Activated T-cell treated with anti-CD3 and anti-CD28 coated beads, Interleukin-2, amount 50 U/mL, for 4 hours (primary cell): Measurements from ENCODE around the gene GALNT7. TPM values are rescaled to one million over a fixed set of nuclear protein-coding genes. Genes with fewer than 3 reads are reported as not detected.

Source experiments
- ATAC-seq, 2 donors: fragments of 200-7000 bp; cut with Tn5 transposase; one replicate each; pipeline ENCODE4 v1.10.0; 2021
- DNase-seq: peaks from one replicate; pipeline ENCODE4 v3.0.0-alpha.2; 2020
- H3K27me3 Mint-ChIP-seq: one replicate; pipeline ENCODE4 v1.8.0; 2021; ENCODE audit warnings: low read depth, mixed read lengths
- H3K36me3 Mint-ChIP-seq: one replicate; pipeline ENCODE4 v1.8.0; 2022; ENCODE audit warnings: mixed read lengths; ENCODE audit not compliant: insufficient read depth
- H3K4me1 Mint-ChIP-seq: one replicate; pipeline ENCODE4 v1.8.0; 2021; ENCODE audit warnings: low read depth, mixed read lengths
- H3K4me3 Mint-ChIP-seq: one replicate; pipeline ENCODE4 v1.8.0; 2021; ENCODE audit warnings: mild to moderate bottlenecking, moderate library complexity, mixed read lengths
- H3K9me3 Mint-ChIP-seq: one replicate; pipeline ENCODE4 v1.8.0; 2021; ENCODE audit warnings: mixed read lengths
- total RNA-seq, 3 donors: library from RNA; stranded (reverse); gene quantifications; one replicate each; pipeline ENCODE4 v1.2.1, GENCODE V29; 2021

The GALNT7 gene
- total RNA-seq, 3 donors from 2014 or later: 10.0 to 10.3 (median 10.2) TPM

DNA sequence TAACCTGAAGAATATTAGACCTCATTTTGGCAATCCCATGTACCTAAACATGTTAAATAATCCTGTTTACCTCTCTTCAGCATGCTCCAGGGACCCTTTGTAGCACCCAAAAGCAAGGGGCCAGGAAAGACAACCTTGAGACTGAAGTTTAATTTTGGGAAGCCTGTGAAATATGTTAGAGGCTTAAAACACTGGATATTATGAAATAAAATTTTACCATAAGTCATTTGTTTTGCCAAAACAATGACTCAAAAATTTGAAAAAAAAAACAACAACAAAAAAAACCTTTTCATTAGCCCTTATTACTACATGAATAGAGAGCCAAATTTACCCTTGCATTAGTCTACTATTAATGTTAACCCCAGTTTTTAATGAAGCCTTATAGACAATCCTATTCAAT is 115.9 kb downstream of the GALNT7 start:
- ATAC-seq: no peak
- Mint-ChIP-seq H3K4me3 (no peak overlapping the region), H3K27me3 (no peaks in the 10 kb centered on the region), H3K9me3 (peaks cover 8% of the 10 kb centered on the region), H3K36me3 (peaks cover 13% of the 10 kb centered on the region), H3K4me1 (peaks cover 15% of the 10 kb centered on the region)
- no peak for DNase-seq

DNA sequence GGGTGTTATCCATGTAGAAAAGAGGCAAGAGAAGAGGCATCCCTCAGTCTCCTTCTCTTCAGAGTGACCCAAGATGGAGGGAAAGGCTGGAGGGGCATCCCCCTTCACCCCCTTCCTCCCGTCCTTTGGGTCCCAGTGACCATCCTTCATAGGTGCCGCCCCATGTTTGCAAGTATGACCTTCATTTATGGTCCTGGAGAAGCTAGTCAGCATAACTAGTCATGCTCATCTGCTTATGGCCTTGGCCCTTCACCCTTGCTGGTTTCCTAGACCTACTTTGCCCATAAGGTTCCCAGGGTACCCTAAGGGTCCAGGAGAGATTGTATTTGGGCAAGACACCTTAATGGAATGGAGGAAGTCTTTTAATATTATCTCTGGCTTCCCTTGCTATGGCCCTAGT is 118.9 kb downstream of the GALNT7 start:
- Mint-ChIP-seq H3K4me3 (no peak overlapping the region), H3K27me3 (no peaks in the 10 kb centered on the region), H3K9me3 (peaks cover 8% of the 10 kb centered on the region), H3K36me3 (peaks cover 11% of the 10 kb centered on the region), H3K4me1 (peaks cover 15% of the 10 kb centered on the region)
- ATAC-seq (no peak), DNase-seq (no peak)

DNA sequence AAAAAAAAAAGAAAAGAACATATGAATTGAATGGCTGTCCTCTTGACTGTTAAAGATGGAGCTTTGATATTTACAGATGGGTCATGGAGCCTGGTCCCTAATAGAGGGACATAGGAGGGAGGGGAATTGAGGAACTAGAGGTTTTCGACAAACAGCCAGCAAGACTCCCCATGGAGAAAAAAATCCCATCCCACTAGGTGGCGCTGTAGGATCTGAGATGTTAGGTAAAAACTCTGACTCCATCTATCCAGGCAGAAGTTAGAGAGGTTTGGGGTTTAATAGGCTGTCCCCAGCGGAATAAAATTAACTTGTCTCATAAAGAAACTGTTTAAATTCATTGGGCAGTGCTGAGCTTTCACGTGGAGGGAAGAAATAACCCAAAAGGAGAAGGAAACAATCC is 119.7 kb downstream of the GALNT7 start:
- Mint-ChIP-seq H3K9me3 (peaks cover 8% of the 10 kb centered on the region), H3K4me3 (no peak overlapping the region), H3K36me3 (peaks cover 11% of the 10 kb centered on the region), H3K27me3 (no peaks in the 10 kb centered on the region), H3K4me1 (peaks cover 15% of the 10 kb centered on the region)
- ATAC-seq (peak in 1 of 2 donors; percentile 48), DNase-seq (peak; percentile 68)

DNA sequence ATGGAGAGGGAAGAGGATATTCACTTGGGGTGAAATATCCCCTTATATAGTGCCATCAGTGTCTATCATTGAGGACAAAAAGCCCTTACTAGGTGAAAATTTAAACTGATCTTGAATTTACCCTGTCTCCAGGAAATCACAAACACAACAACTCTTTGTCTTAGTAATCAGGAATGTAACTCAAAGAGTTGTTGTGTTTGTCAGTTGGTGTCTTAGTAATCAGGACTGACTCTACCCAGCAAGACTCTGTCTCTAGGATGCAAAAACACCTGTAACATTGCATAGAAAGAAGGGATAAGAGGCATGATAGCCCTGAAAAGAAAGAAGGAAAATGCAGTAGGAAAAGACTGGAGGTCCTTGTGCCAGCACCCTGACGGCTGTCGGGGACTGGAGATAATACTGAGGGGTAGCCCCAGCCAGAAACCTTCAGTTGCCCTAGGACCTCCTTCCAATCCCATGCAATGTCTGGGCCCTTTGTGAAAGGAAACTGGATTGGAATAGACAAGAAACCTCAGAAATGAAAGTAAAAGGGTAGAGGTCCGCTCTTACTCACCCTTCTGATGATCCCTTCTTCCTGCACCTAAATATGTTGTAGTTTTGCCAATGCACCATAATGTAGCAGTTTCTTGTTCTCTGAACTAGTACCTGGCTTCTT is 120.2 kb downstream of the GALNT7 start:
- peaks cover 15% of the 10 kb centered on the region for H3K4me1 Mint-ChIP-seq
- peaks cover 11% of the 10 kb centered on the region for H3K36me3 Mint-ChIP-seq
- peak overlapping the region; percentile 17 for H3K4me3 Mint-ChIP-seq
- DNase-seq: no peak
- H3K9me3 Mint-ChIP-seq: peaks cover 8% of the 10 kb centered on the region
- H3K27me3 Mint-ChIP-seq: no peaks in the 10 kb centered on the region
- ATAC-seq: peak; percentile 55 to 66

DNA sequence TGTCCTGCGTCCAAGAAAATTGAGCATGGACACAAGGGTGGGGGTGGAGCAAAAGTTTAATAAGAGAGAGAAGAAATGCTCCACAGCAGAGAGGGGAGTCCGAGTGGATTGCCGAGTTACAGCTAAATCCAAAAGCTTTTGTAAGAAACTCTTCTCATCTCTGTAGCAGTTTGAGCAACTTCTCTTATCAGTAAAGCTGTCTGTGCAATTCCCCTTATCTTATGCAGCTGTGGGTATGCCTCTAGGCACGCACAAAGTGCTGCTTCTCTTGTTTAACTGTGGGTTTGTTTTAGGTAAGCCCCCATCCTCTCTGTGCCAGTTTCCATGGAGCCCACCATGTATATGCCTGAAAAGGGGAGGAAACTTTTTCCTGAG is 120.7 kb downstream of the GALNT7 start:
- ATAC-seq: no peak
- peak overlapping the region; percentile 17 for H3K4me3 Mint-ChIP-seq
- peaks cover 15% of the 10 kb centered on the region for H3K4me1 Mint-ChIP-seq
- DNase-seq: no peak
- H3K27me3 Mint-ChIP-seq: no peaks in the 10 kb centered on the region
- peaks cover 8% of the 10 kb centered on the region for H3K9me3 Mint-ChIP-seq
- peaks cover 11% of the 10 kb centered on the region for H3K36me3 Mint-ChIP-seq

DNA sequence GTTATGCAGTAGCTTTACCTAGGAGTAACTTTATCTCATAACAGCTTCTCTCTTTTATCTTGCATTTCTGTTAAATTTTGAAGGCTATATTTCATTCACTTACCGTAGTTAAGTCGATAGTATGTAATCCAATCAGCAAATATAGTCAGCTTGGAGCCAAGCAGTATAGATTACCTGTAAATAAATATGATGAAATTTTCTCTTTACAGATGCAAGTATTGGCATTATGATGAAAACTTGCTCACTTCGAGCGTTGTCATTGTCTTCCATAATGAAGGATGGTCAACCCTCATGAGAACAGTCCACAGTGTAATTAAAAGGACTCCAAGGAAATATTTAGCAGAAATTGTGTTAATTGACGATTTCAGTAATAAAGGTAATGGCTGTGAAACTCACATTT is 123.3 kb downstream of the GALNT7 start:
- ATAC-seq: no peak
- DNase-seq: no peak
- Mint-ChIP-seq H3K4me1 (peaks cover 15% of the 10 kb centered on the region), H3K4me3 (no peak overlapping the region), H3K36me3 (peaks cover under 1% of the 10 kb centered on the region), H3K9me3 (peaks cover 4% of the 10 kb centered on the region), H3K27me3 (no peaks in the 10 kb centered on the region)

DNA sequence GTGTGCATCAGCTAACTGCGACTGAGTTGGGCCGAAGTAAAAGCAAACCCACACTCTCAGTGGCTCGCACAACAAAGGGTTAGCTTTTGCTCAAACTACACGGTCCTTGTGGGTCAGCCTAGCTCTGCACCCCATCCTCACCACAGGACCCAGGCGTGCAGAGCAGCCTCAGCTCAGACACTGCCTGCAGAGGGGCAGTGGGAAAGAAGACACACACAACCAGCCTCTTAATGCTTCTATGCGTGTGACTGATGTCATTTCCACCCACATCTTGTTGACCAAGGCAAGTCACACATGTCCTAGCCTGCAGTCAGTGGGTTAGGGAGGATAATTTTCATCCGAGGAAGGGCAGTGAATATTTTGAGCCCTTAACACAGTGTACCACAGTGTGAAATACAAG is 125.1 kb downstream of the GALNT7 start:
- DNase-seq: no peak
- Mint-ChIP-seq H3K4me1 (peaks cover 10% of the 10 kb centered on the region), H3K9me3 (no peaks in the 10 kb centered on the region), H3K36me3 (no peaks in the 10 kb centered on the region), H3K27me3 (no peaks in the 10 kb centered on the region), H3K4me3 (no peak overlapping the region)
- no peak for ATAC-seq

DNA sequence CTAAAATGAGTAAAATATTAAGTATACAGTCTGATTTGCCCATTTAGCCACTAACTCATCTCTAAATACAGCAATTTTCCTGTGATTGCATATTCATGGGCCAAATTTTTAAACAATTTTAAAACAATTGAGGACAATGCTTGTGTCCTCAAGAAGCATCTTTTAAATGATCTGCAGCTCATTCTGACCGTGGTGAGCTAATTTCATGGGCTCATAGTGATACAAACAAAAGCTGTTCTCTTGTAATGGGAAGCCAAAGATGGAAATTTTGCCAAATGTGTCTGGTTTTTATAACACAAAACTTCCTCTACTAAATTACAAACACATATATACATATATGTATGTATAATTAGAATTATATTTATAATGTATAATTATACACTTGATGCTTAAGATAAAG is 125.8 kb downstream of the GALNT7 start:
- DNase-seq: no peak

DNA sequence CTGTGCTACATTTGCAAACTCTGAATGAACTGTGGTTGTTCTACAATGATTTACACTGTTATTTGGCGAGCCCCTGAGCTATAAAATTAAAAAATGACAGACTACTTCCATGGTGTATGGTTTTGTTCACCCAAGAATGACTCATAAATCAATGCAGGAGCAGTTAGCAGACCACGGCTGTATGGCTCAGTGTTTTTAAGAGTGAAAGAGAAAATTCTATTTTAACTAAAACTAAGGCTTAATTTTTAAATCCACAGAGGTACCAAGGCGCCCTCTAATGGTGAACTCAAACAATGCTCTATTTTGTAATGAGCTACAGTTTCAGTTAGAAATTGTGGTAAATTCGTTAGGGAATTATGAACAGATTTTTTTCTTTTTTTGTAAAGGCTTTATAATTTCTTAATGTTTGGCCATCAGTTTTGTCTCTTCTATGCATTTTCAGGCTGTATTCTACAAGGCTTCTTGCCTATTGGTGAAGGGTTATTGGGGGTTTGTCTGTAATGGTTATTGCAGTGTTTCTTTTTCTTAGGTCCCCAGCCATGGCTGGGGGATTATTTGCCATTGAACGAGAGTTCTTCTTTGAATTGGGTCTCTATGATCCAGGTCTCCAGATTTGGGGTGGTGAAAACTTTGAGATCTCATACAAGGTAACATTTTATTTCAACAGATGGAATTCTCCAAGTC is 133.0 kb downstream of the GALNT7 start:
- Mint-ChIP-seq H3K36me3 (peaks cover 12% of the 10 kb centered on the region), H3K4me1 (peaks cover 6% of the 10 kb centered on the region), H3K27me3 (no peaks in the 10 kb centered on the region), H3K4me3 (no peak overlapping the region), H3K9me3 (no peaks in the 10 kb centered on the region)
- peak; percentile 27 to 48 for ATAC-seq
- DNase-seq: no peak

More for the DNA sequence above, 125.8 kb downstream of the GALNT7 start:
- H3K4me3 Mint-ChIP-seq: no peak overlapping the region
- no peaks in the 10 kb centered on the region for H3K9me3 Mint-ChIP-seq
- H3K36me3 Mint-ChIP-seq: no peaks in the 10 kb centered on the region
- no peaks in the 10 kb centered on the region for H3K27me3 Mint-ChIP-seq
- H3K4me1 Mint-ChIP-seq: peaks cover 2% of the 10 kb centered on the region
- ATAC-seq: no peak

DNA sequence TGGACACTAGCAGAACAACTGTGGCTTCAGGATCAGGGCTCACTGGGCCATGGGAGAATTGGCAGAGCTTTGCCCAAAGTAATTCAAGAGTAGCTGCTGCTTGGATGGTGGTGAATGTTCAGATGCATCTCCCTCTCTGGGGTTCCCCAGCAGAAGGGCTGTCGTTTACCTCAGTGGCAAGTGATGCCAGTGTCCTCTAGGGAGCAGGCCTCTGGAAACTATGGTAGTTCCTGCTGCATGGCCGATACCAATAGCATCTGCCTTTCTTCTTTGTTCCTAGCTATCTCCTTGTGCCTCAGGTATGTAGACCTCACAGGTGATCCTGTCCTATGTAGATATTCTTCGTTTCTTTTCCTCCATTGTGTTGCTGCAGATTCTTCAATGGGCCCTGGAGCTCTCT is 139.2 kb downstream of the GALNT7 start:
- DNase-seq (no peak), ATAC-seq (no peak)
- no peaks in the 10 kb centered on the region for H3K9me3 Mint-ChIP-seq
- H3K4me3 Mint-ChIP-seq: no peak overlapping the region
- no peaks in the 10 kb centered on the region for H3K27me3 Mint-ChIP-seq
- H3K36me3 Mint-ChIP-seq: peaks cover 14% of the 10 kb centered on the region
- no peaks in the 10 kb centered on the region for H3K4me1 Mint-ChIP-seq

DNA sequence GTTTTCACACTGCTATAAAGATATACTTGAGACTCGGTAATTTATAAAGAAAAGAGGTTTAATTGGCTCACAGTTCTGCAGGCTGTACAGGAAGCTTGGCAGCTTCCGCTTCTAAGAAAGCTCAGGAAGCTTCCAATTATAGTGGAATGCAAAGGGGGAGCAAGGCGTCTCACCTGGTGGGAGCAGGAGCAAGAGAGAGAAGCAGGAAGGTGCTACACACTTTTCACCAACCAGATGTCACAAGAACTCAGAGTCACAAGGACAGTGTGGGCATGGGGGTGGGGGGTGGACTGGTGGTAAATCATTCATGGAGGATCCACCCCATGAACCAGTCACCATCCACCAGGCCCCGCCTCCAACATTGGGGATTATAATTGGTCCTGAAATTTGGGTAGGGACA is 142.8 kb downstream of the GALNT7 start:
- H3K4me3 Mint-ChIP-seq: no peak overlapping the region
- no peaks in the 10 kb centered on the region for H3K9me3 Mint-ChIP-seq
- no peaks in the 10 kb centered on the region for H3K4me1 Mint-ChIP-seq
- no peaks in the 10 kb centered on the region for H3K27me3 Mint-ChIP-seq
- DNase-seq: no peak
- peaks cover 2% of the 10 kb centered on the region for H3K36me3 Mint-ChIP-seq
- no peak for ATAC-seq

DNA sequence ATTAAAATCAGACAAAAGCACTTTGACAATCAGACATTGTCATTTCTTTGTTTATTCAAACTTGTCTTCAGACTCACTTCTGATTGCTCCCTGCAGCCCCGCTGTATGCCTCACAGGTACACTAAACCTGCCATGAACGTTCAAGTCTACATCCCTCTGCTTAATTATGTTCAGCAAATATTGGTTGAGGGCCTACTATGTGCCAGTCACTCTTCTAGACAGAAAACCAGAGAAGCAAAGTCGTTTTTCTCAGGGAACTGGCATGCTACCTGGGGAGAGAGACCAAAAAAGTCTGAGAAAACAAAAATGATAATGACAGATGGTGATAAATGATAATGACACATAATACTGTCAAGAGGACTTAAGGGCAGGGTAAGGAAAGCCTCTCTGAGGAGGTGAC is 146.1 kb downstream of the GALNT7 start:
- Mint-ChIP-seq H3K4me1 (no peaks in the 10 kb centered on the region), H3K27me3 (no peaks in the 10 kb centered on the region), H3K36me3 (peaks cover 2% of the 10 kb centered on the region), H3K4me3 (no peak overlapping the region), H3K9me3 (no peaks in the 10 kb centered on the region)
- DNase-seq (no peak), ATAC-seq (no peak)

DNA sequence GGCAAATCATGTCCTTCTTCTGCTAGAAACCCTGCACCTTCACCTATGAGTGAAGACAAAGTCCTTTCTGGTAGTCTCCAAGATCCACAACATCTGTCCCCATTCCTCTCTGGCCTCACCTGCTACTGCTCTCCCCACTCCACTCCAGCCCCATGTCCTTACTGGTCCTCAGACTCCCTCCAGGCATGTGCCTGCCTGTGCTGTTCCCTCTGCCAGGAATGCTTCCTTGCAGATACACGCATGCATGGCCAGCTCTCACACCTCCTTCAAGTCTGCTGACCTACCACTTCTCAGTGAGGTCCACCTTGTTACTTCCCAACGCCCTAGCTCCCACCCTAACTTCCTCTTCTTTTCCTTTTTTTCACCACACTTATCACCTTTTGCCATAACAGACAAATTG is 147.4 kb downstream of the GALNT7 start:
- Mint-ChIP-seq H3K4me1 (no peaks in the 10 kb centered on the region), H3K36me3 (peaks cover 2% of the 10 kb centered on the region), H3K9me3 (no peaks in the 10 kb centered on the region), H3K27me3 (no peaks in the 10 kb centered on the region), H3K4me3 (no peak overlapping the region)
- ATAC-seq: no peak
- DNase-seq: no peak

DNA sequence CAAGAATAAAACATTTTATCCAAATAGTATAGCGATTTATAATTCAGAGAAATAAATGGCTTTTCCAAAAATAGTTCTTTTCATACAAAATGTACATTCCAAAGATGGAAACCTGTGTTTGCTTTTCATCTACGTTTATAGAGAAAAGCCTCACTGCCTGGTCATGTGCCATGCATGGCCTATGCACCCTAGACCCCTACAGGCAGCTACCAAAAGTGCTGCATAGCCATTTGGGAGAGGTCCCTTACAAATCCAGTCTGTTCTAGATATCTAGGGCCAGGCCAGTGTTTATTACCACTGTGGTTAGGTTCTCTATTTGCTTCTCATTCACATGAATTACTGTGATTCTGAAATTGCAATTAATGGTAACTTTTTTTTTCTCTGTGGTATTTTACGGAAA is 148.4 kb downstream of the GALNT7 start:
- Mint-ChIP-seq H3K27me3 (no peaks in the 10 kb centered on the region), H3K36me3 (peaks cover 4% of the 10 kb centered on the region), H3K9me3 (no peaks in the 10 kb centered on the region), H3K4me1 (no peaks in the 10 kb centered on the region), H3K4me3 (no peak overlapping the region)
- DNase-seq (no peak), ATAC-seq (no peak)

DNA sequence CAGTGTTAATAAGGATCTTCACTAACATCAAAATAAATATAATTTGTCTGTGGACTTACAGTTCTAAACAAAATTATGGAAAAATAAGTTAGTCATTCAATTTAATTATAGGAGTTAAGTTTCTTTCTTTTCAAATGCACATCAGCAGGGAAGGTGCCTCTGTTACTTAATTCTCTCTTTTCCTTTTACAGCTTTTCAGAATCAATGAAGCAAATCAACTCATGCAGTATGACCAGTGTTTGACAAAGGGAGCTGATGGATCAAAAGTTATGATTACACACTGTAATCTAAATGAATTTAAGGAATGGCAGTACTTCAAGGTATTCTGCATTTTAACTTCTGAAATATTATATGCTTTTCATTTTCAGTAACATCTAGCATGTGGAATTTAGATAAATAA is 149.6 kb downstream of the GALNT7 start:
- no peak overlapping the region for H3K4me3 Mint-ChIP-seq
- no peaks in the 10 kb centered on the region for H3K9me3 Mint-ChIP-seq
- H3K4me1 Mint-ChIP-seq: no peaks in the 10 kb centered on the region
- H3K27me3 Mint-ChIP-seq: no peaks in the 10 kb centered on the region
- DNase-seq (no peak), ATAC-seq (no peak)
- H3K36me3 Mint-ChIP-seq: peaks cover 2% of the 10 kb centered on the region
